Ovary (tissue), 9 donors: ENCODE measurements around the gene BARHL2. TPM values are rescaled to one million over a fixed set of nuclear protein-coding genes. Genes with fewer than 3 reads are reported as not detected.

Experiments used
- DNase-seq, 5 donors: peaks; one replicate each; pipeline ENCODE4 v3.0.0-alpha.2; 2019 to 2020
- H3K27ac ChIP-seq, 2 donors: fragments of 200-600 bp; one replicate each; pipeline versions ENCODE4 v1.5.1 to v1.8.0; 2019 to 2022
- H3K27me3 ChIP-seq: fragments of 200-600 bp; one replicate; pipeline ENCODE4 v1.8.0; 2022
- H3K36me3 ChIP-seq: fragments of 200-600 bp; sonication (generic); one replicate; pipeline ENCODE4 v1.5.1; 2019
- H3K4me1 ChIP-seq: one replicate; pipeline ENCODE4 v1.8.1; 2013; ENCODE audit warnings: mild to moderate bottlenecking, moderate library complexity; ENCODE audit not compliant: insufficient read depth
- H3K4me3 ChIP-seq: fragments of 200-600 bp; sonication (generic); one replicate; pipeline ENCODE4 v1.5.1; 2017
- H3K9me3 ChIP-seq, 2 donors: fragments of 200-600 bp in 1 of 2; sonication (generic) in 1 of 2; one replicate each; pipeline versions ENCODE4 v1.5.1 to v1.8.1; 2013 to 2019; ENCODE audit warnings: mild to moderate bottlenecking in 1 of 2, moderate library complexity in 1 of 2
- CTCF ChIP-seq, 3 donors: fragments of 450-650 bp in 2 of 3; fragments of 200-600 bp in 1 of 3; IDR thresholded peaks; one replicate each; pipeline versions ENCODE4 v1.5.1 to v1.8.0; 2016 to 2022; ENCODE audit warnings: antibody characterized with exemption in 3 of 3, mild to moderate bottlenecking in 1 of 3
- EP300 ChIP-seq: sonication (generic); formaldehyde crosslinking; IDR thresholded peaks from one replicate; pipeline ENCODE4 v1.6.1; 2017; ENCODE audit warnings: antibody characterized with exemption
- POLR2A ChIP-seq: fragments of 450-650 bp; IDR thresholded peaks from one replicate; pipeline ENCODE4 v1.6.1; 2017; ENCODE audit warnings: antibody characterized with exemption, mild to moderate bottlenecking, moderate library complexity
- WGBS, 3 donors: extraction: QIAGEN DNeasy Blood & Tissue Kit in 1 of 3; methylation state at CpG; one replicate each; pipeline versions ENCODE4 v1.1.5 to v1.1.7; 2013 to 2017; 5-methylcytosine and 5-hydroxymethylcytosine counted together
- intact Hi-C, 4 donors: fragments of 100-400 bp; cut with DNase I; formaldehyde crosslinking; loops; one replicate each; pipeline versions ENCODE4 v1.11.0 to v1.15.1; 2022 to 2023
- polyA plus RNA-seq, 2 donors: library from polyadenylated mRNA; stranded (reverse); fragments of 200-250 nt in 1 of 2; fragments of 350-450 nt in 1 of 2; fragmentation: Illumina TruSeq in 1 of 2; extraction: RNeasy Lipid Tissue Mini Kit (QIAGEN cat#74804) in 1 of 2; gene quantifications; one replicate each; pipeline ENCODE4 v1.2.3, GENCODE V29; 2013 to 2014
- total RNA-seq, 7 donors: library from RNA; depleted of rRNA in 2 of 7; stranded (reverse); fragments of >200 nt in 2 of 7; fragmentation: NEBNext Ultra II Directional in 3 of 7; extraction: Animal tissue kit (Norgen Biotek cat#: 25700) in 3 of 7; gene quantifications; one replicate each; pipeline versions ENCODE4 v1.1.0 to v1.2.4, GENCODE V29; 2016 to 2023
- donor health status: DM: no; HTN: no; CAD: no; lungs with moderate emphysema.
- donor health status: DM: no; HTN: no; CAD: no.
- donor health status: Bipolar disorder and iron deficiency.
- donor health status: DM: yes; HTN: yes; CAD: no.
- donor health status: DM: no; HTN: no; CAD: no.
- donor health status: DM: yes; HTN: yes; CAD: no.

Gene BARHL2
- total and polyA plus RNA-seq, 9 donors, result not detected

DNA sequence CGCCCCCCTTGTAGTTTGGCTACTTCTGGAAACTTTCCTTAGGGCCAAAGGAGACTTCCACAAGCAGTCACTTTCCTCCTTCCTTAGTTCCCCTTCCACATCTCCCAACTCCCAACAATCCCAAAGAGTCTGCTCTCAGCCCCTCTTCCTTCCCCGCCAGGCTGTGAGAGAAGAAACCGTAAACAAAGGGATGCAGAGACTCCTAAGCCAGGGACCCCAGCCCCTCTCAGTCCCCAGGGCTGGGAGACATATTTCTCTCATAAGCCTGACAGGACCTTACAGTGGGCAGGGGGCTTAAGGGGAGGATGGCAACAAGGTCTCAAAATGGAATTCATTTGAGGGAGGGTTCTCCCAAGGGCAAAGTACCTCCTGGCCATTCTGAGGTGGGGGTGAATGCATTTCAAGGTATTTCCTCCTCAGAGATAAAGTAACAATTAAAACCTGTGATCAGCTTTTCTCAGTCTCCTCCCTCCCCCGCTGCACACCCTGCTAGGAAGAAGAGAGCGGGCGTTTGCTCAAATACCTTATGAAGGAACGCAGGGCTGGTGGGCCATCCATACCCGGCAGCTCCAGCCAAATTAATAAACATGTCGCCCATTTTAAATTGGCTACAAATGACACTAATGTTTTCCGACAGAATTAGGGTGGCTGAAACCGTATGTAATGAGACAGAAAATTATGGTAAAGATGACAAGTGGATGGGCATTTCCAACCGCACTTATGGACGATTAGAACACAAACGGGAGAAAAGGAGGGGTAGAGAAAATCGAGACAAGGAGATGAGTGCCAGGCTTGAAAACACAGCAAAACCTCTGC, 4.0 kb downstream of the BARHL2 start:
- no peak overlapping the region for H3K27ac ChIP-seq
- no peaks in the 10 kb centered on the region for H3K36me3 ChIP-seq
- H3K4me3 ChIP-seq, result no peak overlapping the region
- no peak for DNase-seq
- TF ChIP-seq POLR2A (no peak), EP300 (no peak), CTCF (IDR thresholded peaks at IDR 0.05) (no peak)
- no peaks in the 10 kb centered on the region for H3K27me3 ChIP-seq
- 4 to 8% (median 5%) methylated on average over 15 of the region's 15 CpGs for WGBS, 3 donors
- H3K4me1 ChIP-seq, result peaks cover 2% of the 10 kb centered on the region
- intact Hi-C loops, result no loop called here
- H3K9me3 ChIP-seq, result no peaks in the 10 kb centered on the region

- no peak overlapping the region for H3K4me3 ChIP-seq
- no peaks in the 10 kb centered on the region for H3K27me3 ChIP-seq
- no peak overlapping the region for H3K27ac ChIP-seq
- TF ChIP-seq CTCF (IDR thresholded peaks at IDR 0.05) (no peak), POLR2A (no peak), EP300 (no peak)
- H3K36me3 ChIP-seq, result no peaks in the 10 kb centered on the region
- 3 to 6% (median 4%) methylated on average over 18 to 21 of the region's 21 CpGs for WGBS, 3 donors
- intact Hi-C loops, result no loop called here
- H3K9me3 ChIP-seq, result no peaks in the 10 kb centered on the region
- no peak for DNase-seq
- H3K4me1 ChIP-seq, result peaks cover 2% of the 10 kb centered on the region
Observed at GRCh38 chr1:90712153-90712856, 4.8 kb downstream of the BARHL2 start.

GRCh38 chr1:90711696-90712095, 5.4 kb downstream of the BARHL2 start:
- Histone ChIP-seq H3K27me3 (no peaks in the 10 kb centered on the region), H3K36me3 (no peaks in the 10 kb centered on the region), H3K4me3 (no peak overlapping the region), H3K27ac (no peak overlapping the region), H3K4me1 (peaks cover 3% of the 10 kb centered on the region), H3K9me3 (no peaks in the 10 kb centered on the region)
- TF ChIP-seq CTCF (IDR thresholded peaks at IDR 0.05), result no peak
- no peak for TF ChIP-seq EP300
- no peak for TF ChIP-seq POLR2A
- no peak for DNase-seq
- 4 to 9% (median 6%) methylated on average over 5 of the region's 5 CpGs for WGBS, 3 donors
- intact Hi-C loops, result no loop called here

- DNase-seq, result no peak
- peaks cover 5% of the 10 kb centered on the region for H3K4me1 ChIP-seq
- TF ChIP-seq POLR2A, result no peak
- TF ChIP-seq EP300, result no peak
- no peak for TF ChIP-seq CTCF (IDR thresholded peaks at IDR 0.05)
- H3K27ac ChIP-seq, result no peak overlapping the region
- 2% methylated on average over 36 to 41 of the region's 41 CpGs for WGBS, 3 donors
- H3K4me3 ChIP-seq, result no peak overlapping the region
- no peaks in the 10 kb centered on the region for H3K36me3 ChIP-seq
- no peaks in the 10 kb centered on the region for H3K9me3 ChIP-seq
- no peaks in the 10 kb centered on the region for H3K27me3 ChIP-seq
- intact Hi-C loops, result no loop called here
Observed at GRCh38 chr1:90710579-90711536, 6.2 kb downstream of the BARHL2 start.
